ENCODE results near the gene DEUP1.

DNA sequence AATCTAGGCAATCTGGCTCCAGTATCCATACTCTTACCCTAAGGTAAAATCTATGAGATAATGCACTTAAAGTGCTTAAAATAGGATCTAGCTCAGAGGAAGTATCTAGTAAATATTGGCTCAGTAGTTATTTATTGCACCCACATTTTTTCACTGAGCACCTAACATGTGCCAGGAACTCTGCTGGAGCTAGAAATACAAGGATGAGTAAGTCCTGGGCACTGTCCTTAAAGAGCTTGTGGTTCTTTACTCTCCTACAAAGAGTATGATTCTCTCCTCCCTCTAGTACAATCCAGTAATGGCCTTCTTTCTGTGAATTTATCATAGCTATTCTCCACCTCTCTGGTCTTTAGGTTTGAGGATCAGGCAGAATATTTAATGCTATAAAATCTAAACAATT lies 59.2 kb downstream of the DEUP1 start:
- TF ChIP-seq JUN (CRISPR knock-in tag; IDR thresholded peaks at IDR 0.05) (no peak), NFYB (CRISPR knock-in tag; conservative IDR thresholded peaks at IDR 0.05; ENCODE audit: low read depth) (no peak)
- TF ChIP-seq, protein P1, sequence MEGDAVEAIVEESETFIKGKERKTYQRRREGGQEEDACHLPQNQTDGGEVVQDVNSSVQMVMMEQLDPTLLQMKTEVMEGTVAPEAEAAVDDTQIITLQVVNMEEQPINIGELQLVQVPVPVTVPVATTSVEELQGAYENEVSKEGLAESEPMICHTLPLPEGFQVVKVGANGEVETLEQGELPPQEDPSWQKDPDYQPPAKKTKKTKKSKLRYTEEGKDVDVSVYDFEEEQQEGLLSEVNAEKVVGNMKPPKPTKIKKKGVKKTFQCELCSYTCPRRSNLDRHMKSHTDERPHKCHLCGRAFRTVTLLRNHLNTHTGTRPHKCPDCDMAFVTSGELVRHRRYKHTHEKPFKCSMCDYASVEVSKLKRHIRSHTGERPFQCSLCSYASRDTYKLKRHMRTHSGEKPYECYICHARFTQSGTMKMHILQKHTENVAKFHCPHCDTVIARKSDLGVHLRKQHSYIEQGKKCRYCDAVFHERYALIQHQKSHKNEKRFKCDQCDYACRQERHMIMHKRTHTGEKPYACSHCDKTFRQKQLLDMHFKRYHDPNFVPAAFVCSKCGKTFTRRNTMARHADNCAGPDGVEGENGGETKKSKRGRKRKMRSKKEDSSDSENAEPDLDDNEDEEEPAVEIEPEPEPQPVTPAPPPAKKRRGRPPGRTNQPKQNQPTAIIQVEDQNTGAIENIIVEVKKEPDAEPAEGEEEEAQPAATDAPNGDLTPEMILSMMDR (IDR thresholded peaks at IDR 0.05): no peak
- TF ChIP-seq, protein P2, sequence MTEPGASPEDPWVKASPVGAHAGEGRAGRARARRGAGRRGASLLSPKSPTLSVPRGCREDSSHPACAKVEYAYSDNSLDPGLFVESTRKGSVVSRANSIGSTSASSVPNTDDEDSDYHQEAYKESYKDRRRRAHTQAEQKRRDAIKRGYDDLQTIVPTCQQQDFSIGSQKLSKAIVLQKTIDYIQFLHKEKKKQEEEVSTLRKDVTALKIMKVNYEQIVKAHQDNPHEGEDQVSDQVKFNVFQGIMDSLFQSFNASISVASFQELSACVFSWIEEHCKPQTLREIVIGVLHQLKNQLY (CRISPR knock-in tag; IDR thresholded peaks at IDR 0.05): no peak
